Activated CD4-positive, CD25-positive, alpha-beta regulatory T cell treated with anti-CD3 and anti-CD28 coated beads, Interleukin-2, amount 50 U/mL, for 16 hours (primary cell): ENCODE measurements around the gene SLC9A3.

Experiments used
- DNase-seq: peaks from one replicate; pipeline ENCODE4 v3.0.0-alpha.2; 2020; ENCODE audit warnings: low read depth, low spot score

The SLC9A3 gene

DNA sequence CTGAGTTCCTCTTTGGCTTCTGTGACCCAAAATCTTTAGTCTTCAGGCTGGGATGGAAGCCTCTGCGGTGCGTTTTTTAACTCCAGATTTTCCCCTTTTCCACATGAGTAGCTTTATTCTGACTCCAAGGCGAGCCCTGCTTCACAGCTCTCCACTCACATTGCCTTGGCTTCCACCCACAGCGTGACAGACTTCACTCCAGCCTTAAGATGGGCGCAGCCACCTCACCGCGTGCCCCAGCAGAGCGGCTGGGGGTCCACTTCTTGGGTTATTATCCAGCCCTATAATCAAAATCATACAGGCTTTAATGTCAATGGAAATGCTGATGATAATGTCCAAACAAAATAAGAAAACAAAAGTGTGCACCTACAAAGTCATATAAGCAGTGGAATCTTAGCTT is 80.0 kb downstream of the SLC9A3 start:
- no peak for DNase-seq

DNA sequence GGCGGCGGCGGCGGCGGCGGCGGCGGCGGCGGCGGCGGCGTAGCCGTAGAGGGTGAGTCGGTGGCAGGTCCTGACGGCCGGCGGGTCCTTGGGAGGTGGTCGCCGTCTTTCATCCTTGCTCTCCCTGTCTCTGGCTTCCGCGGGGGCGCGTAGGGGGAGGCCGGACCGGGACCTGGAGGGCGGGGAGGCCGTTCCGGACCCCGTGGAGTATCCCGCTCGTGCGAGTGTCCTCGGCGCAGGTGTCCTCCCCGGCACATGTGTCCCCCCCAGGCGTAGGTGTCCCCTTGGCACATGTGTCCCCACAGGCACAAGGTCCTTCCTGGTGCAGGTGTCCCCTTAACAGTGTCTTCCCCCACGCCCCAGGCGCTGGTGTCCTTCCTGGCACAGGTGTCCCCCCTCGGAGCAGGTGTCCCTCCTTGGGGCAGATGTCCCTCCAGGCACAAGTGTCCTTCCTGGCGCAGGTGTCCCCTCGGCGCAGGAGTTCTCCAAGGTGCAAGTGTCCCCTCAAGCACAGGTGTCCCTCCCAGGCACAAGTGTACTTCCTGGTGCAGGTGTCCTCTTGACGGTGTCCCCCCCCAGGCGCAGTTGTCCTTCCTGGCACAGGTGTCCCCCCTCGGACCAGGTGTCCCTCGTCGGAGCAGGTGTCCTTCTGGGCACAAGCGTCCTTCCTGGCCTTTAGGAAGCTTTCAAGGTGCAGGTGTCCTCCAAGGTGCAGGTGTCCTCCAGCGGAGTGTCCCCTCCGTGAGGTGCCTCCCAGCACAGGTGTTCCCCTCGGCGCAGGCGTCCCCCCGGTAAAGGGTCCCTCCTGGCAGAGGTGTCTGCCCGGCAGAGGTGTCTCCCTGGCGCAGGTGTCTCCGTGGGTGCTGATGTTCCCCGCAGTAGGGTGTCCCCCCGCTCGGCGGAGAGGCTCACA is 80.8 kb downstream of the SLC9A3 start:
- no peak for DNase-seq

DNA sequence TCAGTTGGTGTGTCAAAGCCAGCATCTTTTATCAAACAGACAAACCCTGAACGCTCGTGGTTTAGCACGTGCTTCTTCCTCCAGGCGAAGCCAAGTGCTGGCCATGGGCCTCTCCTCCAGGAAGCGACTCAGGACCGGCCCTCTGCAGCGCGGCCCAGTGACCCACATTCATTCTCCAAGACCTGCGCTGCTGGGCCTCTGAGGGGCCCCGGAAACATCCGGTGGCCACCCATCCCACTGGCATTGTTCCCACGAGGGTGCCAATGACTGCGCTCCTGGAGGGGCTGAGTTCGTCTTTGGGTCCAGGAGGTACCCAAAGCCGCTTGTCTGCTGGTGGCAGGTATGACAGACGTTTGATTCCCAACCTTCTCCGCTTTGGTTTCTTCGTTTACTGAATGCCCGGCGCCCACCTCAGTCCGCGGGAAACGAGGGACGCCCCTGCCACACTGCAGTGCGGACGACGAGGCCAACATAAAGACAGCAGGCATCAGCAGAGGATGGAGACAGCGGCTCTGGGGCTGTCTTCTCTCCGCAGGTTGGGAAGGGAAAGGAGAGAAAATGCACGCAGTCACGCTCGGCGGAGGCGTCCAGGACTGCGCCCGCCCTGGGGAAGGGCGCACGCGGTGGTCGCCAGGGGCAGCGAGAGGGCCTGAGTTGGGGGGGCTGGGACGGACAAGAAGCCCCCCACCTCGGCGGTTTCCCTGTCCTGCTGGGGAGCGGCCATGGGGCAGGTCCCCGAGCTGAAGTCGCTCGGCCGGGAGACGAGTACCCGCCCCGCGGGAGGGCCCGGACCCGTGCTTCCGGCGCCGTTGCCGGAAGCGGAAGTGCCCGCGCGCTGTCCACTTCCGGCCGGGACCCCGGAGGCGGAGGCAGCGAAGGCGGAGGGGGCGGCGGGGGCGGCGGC is 81.7 kb downstream of the SLC9A3 start, which contains the start of gene EXOC3:
TSS of gene EXOC3 (plus strand) at position 842 of the 904 bp plus-strand sequence. CDS start 3,030 bp downstream, outside the sequence.
- DNase-seq = peak; percentile 58

DNA sequence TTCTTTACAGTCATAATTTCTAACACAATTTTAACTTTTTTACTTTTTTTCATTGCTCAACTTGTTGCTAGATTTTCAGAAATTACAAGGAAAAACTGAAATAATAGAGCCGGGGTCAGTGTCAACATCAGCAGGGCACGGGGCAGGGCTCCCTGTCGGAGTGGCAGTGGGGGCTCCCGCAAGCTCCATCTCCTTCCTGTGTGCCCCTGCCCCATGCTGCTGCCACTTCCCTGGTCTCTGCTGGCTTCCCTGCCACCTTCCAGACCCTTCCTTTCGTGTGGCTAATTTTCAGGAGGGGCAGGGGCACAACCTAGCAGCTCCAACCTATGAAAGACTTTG is 82.3 kb downstream of the SLC9A3 start:
- DNase-seq = no peak

DNA sequence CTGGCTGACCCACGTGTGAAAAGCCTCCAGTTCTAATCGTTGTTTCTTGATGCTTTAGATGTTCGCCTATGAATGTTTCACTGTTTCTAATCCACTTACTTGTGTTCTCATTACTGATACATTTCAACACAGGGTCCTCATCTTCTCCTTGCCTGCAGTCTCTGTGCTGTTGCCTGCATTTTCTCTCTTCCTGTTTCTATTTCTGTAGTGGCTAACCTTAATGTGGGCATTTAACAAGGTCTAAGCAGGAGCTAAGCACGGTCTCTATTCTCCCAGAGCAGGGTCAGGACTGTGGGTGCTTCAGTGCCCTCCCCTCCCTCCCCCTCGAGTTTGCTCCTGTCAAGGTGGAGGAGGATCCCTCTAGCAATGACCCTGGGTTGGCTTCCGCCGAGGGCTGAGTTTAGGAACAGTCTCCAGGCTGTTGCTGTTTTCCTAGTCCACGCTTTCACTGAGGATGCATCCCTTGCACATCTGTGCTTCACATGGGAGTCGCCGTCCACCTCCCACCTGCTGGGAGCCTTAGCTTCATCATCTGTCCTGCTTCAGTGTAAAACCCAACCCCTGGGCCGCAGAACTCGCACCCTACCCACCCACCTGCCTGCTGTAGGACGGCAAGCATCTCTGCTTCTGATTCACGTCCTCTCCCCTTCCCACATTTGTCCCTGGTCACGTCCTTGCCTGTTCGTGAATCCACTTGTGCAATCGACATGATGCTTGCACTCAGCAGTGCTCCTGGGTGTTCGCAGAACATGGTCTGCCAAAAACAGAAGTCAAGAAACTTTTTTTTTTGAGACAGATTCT is 83.6 kb downstream of the SLC9A3 start:
- no peak for DNase-seq

DNA sequence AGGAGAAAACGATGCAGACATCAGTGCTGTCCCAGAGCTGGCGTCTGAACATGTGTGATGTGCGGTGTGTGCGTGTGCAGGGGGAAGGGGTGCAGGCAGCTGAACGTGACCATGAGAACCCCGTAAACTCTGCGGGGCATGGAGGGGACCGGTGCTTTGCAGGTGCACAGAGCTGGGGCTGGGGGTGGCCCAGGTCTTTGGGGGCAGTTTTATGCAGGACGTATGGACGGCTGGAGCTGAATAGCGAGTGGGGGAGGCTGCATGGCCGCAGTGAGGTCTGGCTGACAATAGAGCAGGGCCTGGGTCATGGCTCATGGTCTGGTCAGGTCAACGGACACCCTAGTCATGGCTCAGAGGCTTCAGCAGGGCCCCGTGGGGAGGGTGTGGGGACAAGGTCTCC is 84.6 kb downstream of the SLC9A3 start:
- DNase-seq = no peak

DNA sequence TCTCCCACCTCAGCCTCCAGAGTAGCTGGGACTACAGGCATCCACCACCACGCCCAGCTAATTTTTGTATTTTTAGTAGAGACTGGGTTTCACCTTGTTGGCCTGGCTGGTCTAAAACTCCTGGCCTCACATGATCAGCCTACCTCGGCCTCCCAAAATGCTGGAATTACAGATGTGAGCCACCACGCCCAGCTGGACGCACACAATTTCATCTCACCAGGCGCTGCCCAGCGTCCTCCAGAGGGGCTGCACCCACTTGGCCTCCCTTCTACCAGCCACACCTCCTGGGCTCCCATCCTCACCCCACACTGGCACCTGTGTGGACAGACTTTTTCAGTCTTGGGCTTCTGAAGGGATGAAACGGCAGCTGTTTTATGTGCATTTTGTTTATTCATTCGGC is 85.1 kb downstream of the SLC9A3 start:
- no peak for DNase-seq

DNA sequence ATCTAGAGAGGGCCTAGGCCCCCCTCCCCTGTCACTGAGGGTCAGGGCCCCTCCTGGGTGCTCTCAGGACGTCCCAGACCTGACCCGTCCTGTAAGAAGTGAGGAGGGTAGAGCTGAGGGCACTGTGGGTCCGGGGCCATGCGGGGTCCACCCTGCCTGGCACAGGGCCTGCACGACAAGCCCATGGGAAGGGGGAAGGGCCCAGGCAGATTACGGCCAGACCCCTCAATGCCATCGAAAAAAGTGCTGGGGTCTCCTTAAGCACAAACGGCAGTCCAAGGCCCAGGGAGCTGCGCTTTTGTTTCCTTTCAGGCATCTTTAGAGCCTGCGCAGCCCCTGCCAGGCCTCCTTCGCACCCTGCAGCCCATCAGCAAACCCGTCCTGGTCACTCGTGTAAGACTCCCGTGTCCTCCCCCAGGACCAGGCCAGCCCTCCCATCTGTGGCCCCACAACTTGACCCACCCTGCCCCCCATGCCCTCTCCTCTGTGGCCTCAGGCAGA is 85.7 kb downstream of the SLC9A3 start:
- DNase-seq = no peak

DNA sequence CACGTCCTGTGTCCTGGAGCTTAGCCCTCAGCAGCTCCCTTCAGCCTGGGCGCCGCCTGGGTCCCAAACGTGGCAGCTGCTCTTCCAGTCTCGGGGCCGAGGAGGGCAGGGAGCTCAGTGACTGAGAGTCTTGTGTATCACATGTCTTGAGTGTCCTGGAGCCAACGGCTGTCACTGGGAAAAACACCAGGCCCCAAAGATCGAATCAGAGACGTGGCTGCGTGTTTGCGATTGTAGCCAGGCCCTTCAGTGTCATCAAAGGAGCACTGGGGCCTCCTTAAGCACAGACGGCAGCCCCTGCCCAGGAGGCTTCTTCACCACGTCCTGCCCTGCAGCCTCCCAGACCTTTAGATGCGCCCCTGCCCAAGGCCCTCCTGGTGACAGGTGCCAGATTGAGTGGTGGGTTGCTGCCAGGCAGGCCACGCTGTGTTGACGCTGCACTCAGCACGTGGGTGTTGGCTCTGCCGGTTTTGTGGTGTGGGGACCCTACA is 86.9 kb downstream of the SLC9A3 start:
- DNase-seq = no peak

DNA sequence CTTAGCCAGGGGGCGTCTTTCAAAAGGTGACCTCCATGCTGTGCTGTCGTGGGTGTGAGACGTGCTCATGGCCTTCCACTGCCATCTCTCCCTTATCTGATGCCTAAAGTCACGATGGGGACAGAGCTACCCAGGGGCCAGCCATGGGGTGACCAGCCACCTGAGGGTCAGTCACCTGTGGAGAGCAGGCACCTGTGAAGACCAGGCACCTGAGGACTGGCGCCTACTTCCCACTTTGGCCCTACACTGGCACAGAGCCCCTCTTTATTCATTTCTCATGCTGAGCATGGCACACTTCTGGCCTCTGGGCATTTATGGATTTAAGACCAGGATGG is 87.6 kb downstream of the SLC9A3 start:
- no peak for DNase-seq

DNA sequence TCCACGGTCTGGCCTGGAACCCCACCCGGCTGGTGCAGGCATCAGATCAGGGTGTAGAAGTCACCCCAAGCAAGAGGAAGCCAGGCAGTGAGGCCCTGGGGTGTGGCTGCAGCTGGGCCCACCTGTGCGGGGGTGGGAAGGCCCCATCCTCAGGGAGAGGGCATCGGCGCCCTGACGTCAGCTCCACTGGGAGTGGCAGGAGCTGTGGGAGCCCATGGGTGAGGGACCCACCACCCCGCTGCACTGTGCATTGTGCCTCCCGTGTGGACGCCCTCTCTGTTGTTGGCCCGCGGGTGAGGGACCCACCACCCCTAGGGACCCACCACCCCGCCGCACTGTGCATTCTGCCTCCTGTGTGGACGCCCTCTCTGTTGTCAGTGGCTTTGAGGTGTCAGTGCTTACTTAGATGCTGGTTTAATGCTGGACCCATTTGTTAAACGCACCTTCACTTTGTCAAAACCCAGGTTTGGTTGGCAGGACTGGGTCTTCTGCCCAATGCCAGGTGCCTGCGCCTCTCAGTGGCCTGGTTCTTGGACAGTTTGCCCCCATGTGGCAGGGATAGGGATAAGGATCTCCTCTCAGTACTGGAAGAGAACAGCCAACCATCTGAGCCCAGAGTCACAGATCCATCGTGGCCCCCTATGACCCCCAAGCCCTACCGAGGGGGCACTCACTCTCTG is 88.1 kb downstream of the SLC9A3 start:
- DNase-seq = no peak

DNA sequence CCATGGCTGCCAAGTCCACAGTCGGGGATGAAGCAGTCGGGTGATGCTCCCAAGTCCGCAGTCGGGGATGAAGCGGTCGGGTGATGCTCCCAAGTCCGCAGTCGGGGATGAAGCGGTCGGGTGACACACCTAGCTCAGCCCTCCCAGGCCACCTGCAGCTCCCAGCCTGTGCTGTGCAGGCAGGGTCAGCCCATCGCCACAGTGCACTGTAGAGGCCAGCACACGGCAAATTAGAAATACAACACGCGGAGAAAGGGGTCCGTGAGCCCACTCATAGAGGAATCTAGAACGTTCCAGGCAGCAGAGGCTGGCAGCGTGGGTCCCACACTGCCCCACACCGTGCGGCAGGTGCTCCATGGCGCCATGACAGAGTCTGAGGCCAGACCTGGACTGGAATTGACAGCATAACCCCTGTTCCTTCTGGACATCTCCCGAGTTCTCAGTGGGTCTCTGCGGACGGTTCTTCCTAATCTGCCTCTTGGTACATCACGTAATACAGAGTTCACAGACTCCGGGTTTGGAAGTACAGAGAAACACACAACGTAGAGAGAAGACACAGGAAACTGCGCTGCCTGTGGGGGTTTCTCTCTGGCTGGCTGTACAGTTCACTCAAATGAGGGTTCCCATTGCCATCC is 89.0 kb downstream of the SLC9A3 start:
- no peak for DNase-seq

DNA sequence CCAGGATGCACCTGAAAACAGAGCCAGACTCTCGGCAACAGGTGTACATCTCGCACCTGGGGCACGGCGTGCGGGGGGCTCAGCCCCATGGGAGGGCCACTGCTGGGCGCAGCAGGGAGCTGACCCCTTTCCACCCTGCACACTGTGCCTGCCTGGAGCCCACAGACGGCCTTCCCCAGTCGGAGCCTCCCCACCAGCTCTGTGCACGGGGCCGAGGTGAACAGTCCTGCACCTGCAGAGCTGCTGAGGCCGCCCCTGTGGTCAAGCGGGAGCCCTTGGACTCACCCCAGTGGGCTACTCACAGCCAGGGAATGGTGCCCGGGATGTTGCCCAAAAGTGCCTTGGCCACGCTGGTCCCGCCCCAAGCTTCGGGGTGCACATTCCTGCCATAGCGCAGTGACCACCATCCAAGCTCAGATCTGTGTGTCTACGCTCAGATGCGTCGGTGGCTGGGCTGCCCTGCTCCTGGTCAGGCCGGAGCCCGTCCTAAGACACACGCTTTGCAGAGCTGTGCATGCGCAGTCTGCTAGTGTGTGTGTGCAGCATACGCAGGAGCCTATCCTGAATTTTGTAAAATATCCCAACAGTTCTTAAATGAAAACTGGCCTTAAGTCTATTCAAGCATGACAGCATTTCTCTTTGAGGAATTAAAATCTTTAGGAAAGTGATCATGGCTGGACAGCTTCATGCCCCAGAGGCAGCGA is 89.7 kb downstream of the SLC9A3 start:
- DNase-seq = no peak

DNA sequence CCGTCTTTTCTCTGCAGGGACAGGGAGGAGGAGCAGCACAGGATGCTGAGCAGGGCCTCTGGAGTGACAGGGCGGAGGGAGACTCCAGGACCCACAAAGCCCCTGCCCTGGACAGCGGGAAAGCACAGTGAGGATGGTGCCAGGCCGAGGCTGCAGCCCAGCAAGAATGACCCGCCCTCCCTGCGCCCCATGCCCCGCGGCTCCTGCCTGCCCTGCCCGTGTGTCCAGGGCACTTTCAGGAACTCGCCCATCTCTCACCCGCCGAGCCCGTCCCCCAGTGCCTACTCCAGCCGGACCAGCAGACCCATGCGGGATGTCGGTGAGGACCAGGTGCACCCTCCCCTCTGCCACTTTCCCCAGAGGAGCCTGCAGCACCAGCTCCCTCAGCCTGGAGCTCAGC is 90.4 kb downstream of the SLC9A3 start:
- no peak for DNase-seq

DNA sequence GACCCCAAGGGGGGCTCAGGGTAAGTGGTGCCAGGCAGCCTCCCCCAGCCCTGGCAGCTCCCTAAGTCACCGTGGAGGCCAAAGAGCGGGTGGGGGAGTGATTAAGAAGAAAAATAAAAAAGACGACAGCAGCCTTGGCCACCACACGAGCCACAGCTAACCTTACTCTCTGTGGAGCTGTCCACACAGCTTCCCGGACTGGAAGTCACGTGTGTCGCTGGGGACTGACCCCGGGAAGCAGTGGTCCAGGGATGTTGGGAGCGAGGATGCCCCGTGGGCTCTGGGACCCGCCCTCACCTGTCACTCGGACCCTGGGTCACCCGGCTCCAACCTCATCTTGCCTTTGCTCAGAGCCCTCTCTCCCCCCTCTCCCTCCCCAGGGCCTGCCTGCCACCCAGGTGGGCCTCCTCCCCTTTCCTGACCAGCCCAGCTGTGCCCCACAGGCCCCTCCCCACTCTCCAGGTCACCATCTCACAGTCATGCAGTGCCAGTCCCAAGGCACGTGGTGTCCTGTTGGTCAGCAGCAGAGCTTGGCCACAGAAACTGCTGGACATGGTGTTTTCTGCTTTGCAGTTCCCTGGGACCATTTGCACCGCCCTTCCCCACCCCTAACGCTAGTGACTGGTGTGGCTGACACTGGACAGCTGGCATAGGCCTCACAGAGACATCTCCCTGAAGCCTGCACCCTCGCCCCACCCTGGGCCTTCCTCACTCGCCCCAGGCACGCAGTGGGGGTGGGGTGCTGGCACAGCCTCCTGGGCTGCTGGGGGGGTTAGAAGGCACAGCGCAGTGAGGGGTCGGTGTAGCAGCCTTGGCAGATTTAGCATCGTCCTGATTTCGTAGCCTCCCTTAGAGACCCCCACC is 91.1 kb downstream of the SLC9A3 start:
- DNase-seq = no peak

DNA sequence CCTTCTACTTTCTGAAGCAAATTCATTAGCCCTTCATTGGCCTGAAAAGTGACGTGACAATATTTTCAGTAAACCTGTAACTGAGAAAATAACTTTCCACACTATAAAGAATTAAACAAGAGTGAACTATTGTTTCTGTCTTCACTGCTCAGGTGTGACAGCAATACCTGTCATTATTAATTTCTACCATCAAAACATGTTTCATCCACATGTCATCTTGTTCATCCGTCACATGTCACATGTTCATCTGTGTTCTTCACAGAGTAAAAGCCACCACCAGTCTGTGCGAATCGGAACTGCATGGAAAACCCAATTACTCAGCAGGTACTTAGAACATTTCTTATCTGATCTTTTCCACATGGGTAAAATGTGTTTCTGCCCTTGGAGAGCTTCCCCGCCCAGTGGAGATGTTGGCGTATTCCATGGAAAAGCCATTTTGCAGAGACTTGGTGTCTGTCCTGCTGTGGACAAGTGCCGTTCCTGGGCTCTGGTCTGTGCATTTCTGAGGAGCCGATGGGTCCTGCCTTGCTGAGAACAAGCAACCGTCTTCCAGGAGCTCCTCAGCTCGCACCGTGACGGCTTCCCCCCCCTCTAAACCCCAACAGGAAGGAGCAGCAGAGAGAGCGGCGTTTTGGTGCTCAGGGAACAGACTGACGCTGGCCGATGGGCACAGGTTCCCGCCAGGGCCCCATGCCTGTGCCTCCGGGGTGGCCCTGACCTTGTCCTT is 91.9 kb downstream of the SLC9A3 start:
- no peak for DNase-seq

DNA sequence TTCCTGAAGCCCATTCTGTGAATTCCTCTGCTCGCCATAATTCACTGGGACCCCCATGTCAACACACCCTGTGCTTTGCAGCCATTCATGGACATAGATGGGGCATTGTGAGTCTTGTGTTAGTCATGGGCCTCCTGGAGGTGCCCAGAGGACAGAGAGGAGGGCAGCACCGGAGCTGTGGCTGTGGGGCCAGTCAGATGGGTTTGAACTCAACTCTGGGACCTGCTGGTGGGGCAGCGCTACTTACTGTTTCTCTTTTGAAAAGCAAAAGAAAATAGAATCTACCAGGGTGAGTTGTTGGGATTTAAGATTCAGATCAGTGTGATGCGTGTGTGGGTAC is 92.6 kb downstream of the SLC9A3 start:
- no peak for DNase-seq

DNA sequence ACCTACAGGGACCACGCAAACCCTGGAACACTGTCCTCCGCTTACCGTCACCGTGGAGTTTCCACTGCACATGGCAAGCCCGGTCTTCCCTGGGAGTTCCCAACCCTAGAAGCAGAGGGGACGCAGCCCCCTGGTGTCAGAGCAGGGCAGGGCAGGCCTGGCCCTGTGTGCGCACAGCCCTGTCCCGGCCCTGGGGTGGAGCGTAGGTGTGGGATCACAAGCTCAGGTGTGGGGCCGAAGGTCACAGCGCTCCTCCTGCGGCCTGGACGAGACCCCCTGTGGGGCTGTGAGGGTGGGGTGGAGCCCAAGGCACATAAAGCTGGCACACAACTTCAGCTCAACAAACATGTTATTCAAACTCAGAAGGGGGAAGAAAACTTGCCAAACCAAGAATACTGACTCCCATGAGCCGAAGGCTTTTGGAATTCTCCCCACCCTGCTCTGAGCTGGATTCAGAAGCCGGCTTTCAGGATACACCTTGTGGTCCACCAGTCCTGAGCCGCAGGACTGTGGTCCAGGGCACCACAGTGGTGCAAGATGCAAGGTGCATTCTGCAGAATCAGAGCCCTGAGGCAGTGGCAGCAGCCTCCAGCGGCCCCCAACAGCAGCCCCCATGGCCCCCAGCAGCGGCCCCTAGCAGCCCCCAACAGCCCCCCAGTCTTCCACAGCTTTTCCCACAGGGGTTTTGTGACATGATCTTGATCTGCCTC is 93.1 kb downstream of the SLC9A3 start:
- DNase-seq = no peak
